ENCODE data around the gene ESYT3.

Gene ESYT3

DNA sequence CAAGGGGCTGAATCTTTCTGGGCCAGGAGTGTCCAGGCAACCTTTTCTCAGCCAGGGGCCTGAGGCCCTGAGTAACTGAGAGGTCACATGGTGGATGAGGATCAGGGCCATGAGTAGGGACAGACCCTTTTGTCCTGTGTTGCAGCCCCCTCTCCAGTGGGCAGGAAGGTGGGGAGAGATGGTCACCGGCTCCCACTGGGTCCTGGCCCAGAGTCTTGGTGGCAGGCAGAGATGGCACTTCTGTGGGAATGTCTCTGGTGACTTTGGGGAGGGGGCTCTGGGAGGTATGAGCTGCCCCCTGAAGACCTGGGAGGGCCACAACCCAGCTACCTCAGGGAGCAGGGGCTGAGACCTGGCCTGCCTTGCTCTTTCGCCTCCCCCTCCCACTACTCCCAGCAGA lies 6.8 kb downstream of the ESYT3 start:
- Histone ChIP-seq H3K27ac (ENCODE audit: low read depth, low read length, poor library complexity, severe bottlenecking) (no peak overlapping the region), H3K4me3 (ENCODE audit: low read depth, low read length, poor library complexity, severe bottlenecking) (no peak overlapping the region), H3K79me2 (ENCODE audit: insufficient read depth, low read length) (no peaks in the 10 kb centered on the region), H3K9me3 (ENCODE audit: low read length) (no peaks in the 10 kb centered on the region), H2AFZ (ENCODE audit: low read length) (no peak overlapping the region), H4K20me1 (ENCODE audit: insufficient read depth, low read length) (no peaks in the 10 kb centered on the region), H3K4me1 (ENCODE audit: insufficient read depth, low read length, severe bottlenecking) (no peaks in the 10 kb centered on the region), H3K36me3 (ENCODE audit: insufficient read depth, low read length) (no peaks in the 10 kb centered on the region), H3K9me2 (ENCODE audit: low read depth, low read length) (no peaks in the 10 kb centered on the region), H3K9ac (ENCODE audit: low read length) (no peak overlapping the region), H3K4me2 (ENCODE audit: low read length) (no peak overlapping the region), H3K27me3 (ENCODE audit: insufficient read depth, low read length) (peaks cover 14% of the 10 kb centered on the region), H3F3A (ENCODE audit: insufficient read depth, low read length) (no peaks in the 10 kb centered on the region)
- TF ChIP-seq, protein P1, sequence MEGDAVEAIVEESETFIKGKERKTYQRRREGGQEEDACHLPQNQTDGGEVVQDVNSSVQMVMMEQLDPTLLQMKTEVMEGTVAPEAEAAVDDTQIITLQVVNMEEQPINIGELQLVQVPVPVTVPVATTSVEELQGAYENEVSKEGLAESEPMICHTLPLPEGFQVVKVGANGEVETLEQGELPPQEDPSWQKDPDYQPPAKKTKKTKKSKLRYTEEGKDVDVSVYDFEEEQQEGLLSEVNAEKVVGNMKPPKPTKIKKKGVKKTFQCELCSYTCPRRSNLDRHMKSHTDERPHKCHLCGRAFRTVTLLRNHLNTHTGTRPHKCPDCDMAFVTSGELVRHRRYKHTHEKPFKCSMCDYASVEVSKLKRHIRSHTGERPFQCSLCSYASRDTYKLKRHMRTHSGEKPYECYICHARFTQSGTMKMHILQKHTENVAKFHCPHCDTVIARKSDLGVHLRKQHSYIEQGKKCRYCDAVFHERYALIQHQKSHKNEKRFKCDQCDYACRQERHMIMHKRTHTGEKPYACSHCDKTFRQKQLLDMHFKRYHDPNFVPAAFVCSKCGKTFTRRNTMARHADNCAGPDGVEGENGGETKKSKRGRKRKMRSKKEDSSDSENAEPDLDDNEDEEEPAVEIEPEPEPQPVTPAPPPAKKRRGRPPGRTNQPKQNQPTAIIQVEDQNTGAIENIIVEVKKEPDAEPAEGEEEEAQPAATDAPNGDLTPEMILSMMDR (IDR thresholded peaks at IDR 0.05; ENCODE audit: low read length): no peak
- TF ChIP-seq EZH2 (IDR thresholded peaks at IDR 0.05; ENCODE audit: borderline replicate concordance, low read length): no peak

DNA sequence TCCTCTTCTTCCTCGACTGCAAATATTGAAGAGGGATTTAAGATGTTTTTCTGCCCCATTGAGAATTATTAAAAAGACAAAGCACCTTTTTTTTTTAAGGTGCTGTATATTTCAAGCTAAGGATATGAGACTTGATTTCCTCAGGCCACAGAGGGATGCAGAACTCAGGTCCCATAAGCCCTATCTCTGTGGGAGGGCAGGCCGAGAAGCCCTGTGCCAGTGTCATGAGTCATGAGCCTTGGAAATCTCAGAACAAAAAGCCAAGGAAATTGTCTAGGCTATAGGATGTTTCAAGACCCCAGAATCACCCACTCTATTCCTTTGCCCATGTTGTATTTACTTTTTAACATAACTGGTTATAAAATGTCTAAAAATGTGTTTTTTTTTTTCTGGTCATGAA lies 7.3 kb downstream of the ESYT3 start:
- Histone ChIP-seq H3K9ac (ENCODE audit: low read length) (no peak overlapping the region), H3K9me3 (ENCODE audit: low read length) (no peaks in the 10 kb centered on the region), H3K4me1 (ENCODE audit: insufficient read depth, low read length, severe bottlenecking) (no peaks in the 10 kb centered on the region), H3K36me3 (ENCODE audit: insufficient read depth, low read length) (no peaks in the 10 kb centered on the region), H3K79me2 (ENCODE audit: insufficient read depth, low read length) (no peaks in the 10 kb centered on the region), H3K27me3 (ENCODE audit: insufficient read depth, low read length) (peaks cover 9% of the 10 kb centered on the region; the same call in 1 of the 2 replicates), H3K4me2 (ENCODE audit: low read length) (no peak overlapping the region), H3F3A (ENCODE audit: insufficient read depth, low read length) (no peaks in the 10 kb centered on the region), H3K9me2 (ENCODE audit: low read depth, low read length) (no peaks in the 10 kb centered on the region), H3K27ac (ENCODE audit: low read depth, low read length, poor library complexity, severe bottlenecking) (no peak overlapping the region), H3K4me3 (ENCODE audit: low read depth, low read length, poor library complexity, severe bottlenecking) (no peak overlapping the region), H4K20me1 (ENCODE audit: insufficient read depth, low read length) (no peaks in the 10 kb centered on the region), H2AFZ (ENCODE audit: low read length) (no peak overlapping the region)
- no peak for TF ChIP-seq EZH2 (IDR thresholded peaks at IDR 0.05; ENCODE audit: borderline replicate concordance, low read length)
- TF ChIP-seq, protein P1 (IDR thresholded peaks at IDR 0.05; ENCODE audit: low read length): no peak

DNA sequence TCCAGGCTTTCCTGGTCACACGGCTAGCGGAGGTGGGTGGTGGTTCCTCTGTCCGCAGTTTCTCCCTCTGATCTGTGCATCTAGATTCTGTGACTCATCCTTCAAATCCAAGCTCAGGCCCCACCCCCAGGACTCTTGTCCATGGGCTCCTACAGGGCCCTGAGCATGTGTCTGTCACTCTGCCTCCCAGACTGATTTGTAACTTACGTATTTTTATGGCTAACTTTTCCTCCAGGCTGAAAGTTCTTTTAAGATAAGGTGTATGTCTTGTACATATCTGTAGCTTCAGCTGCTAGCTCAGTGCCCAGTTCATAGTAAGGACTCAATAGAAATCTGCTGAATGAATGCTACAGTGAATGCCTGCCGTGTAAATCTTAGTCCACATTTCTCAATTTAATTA lies 8.0 kb downstream of the ESYT3 start:
- TF ChIP-seq, protein P1 (IDR thresholded peaks at IDR 0.05; ENCODE audit: low read length): no peak
- no peak for TF ChIP-seq EZH2 (IDR thresholded peaks at IDR 0.05; ENCODE audit: borderline replicate concordance, low read length)
- no peaks in the 10 kb centered on the region for H4K20me1 ChIP-seq (ENCODE audit: insufficient read depth, low read length)
- H3K79me2 ChIP-seq (ENCODE audit: insufficient read depth, low read length): no peaks in the 10 kb centered on the region
- H2AFZ ChIP-seq (ENCODE audit: low read length): no peak overlapping the region
- H3K27me3 ChIP-seq (ENCODE audit: insufficient read depth, low read length): peaks cover 9% of the 10 kb centered on the region; the same call in 1 of the 2 replicates
- H3K9me3 ChIP-seq (ENCODE audit: low read length): no peaks in the 10 kb centered on the region
- no peak overlapping the region for H3K9ac ChIP-seq (ENCODE audit: low read length)
- H3K27ac ChIP-seq (ENCODE audit: low read depth, low read length, poor library complexity, severe bottlenecking): no peak overlapping the region
- no peaks in the 10 kb centered on the region for H3K36me3 ChIP-seq (ENCODE audit: insufficient read depth, low read length)
- H3K4me1 ChIP-seq (ENCODE audit: insufficient read depth, low read length, severe bottlenecking): no peaks in the 10 kb centered on the region
- H3F3A ChIP-seq (ENCODE audit: insufficient read depth, low read length): no peaks in the 10 kb centered on the region
- H3K4me3 ChIP-seq (ENCODE audit: low read depth, low read length, poor library complexity, severe bottlenecking): no peak overlapping the region
- no peaks in the 10 kb centered on the region for H3K9me2 ChIP-seq (ENCODE audit: low read depth, low read length)
- no peak overlapping the region for H3K4me2 ChIP-seq (ENCODE audit: low read length)

Measured in OCI-LY1 (cell line).